HepG2 (cell line): ENCODE measurements around the gene OTOG.

Experiments used
- ARNT2 ChIP-seq: sonication (generic); formaldehyde crosslinking; IDR thresholded peaks from 2 replicates; pipeline ENCODE4 v1.8.0; 2022; ENCODE audit warnings: mild to moderate bottlenecking, low read depth, missing genetic modification reagents, moderate library complexity
- CTCF ChIP-seq: sonication (generic); formaldehyde crosslinking; IDR thresholded peaks from 2 replicates; pipeline ENCODE4 v1.5.0; 2020; ENCODE audit warnings: mild to moderate bottlenecking, missing genetic modification reagents, moderate library complexity
- GPN1 ChIP-seq: sonication (generic); formaldehyde crosslinking; IDR thresholded peaks from 2 replicates; pipeline ENCODE4 v1.5.1; 2020; ENCODE audit warnings: missing genetic modification reagents, borderline replicate concordance
- MYC ChIP-seq: sonication (generic); formaldehyde crosslinking; IDR thresholded peaks from 2 replicates; pipeline ENCODE4 v1.9.0; 2021; ENCODE audit warnings: missing genetic modification reagents, borderline replicate concordance
- NBN ChIP-seq: fragments of 450-650 bp; conservative IDR thresholded peaks from 2 replicates; pipeline ENCODE4 v1.6.1; 2017
- POLR2A ChIP-seq, 2 experiments: IDR thresholded peaks; 2 replicates each; pipeline ENCODE4 v1.6.1; 2011; ENCODE audit warnings: low read depth in 2 of 2, low read length in 2 of 2, mild to moderate bottlenecking in 1 of 2, moderate library complexity in 1 of 2; ENCODE audit not compliant: insufficient read depth in 1 of 2
- PRPF4 ChIP-seq: fragments of 200-400 bp; formaldehyde crosslinking; IDR thresholded peaks from 2 replicates; pipeline ENCODE4 v1.6.1; 2016; ENCODE audit warnings: low read length, low read depth; ENCODE audit not compliant: poor library complexity, severe bottlenecking
- SKIL ChIP-seq: sonication (generic); formaldehyde crosslinking; IDR thresholded peaks from 2 replicates; pipeline ENCODE4 v1.8.0; 2022; ENCODE audit warnings: missing genetic modification reagents, mild to moderate bottlenecking, moderate library complexity, borderline replicate concordance
- USF2 ChIP-seq, 2 experiments: sonication (generic) in 1 of 2; formaldehyde crosslinking in 1 of 2; IDR thresholded peaks; 2 replicates each; pipeline versions ENCODE4 v1.5.1 to v1.6.1; 2011 to 2020; ENCODE audit warnings: borderline replicate concordance in 1 of 2, low read depth in 1 of 2, low read length in 1 of 2, mild to moderate bottlenecking in 1 of 2, missing genetic modification reagents in 1 of 2, moderate library complexity in 1 of 2
- ZNF772 ChIP-seq: sonication (generic); formaldehyde crosslinking; IDR thresholded peaks from 2 replicates; pipeline ENCODE4 v1.5.0; 2020; ENCODE audit warnings: mild to moderate bottlenecking, missing genetic modification reagents

- no peak for TF ChIP-seq ZNF772 (CRISPR knock-in tag)
- TF ChIP-seq NBN = no peak
- no peak for TF ChIP-seq CTCF
- no peak for TF ChIP-seq SKIL (CRISPR knock-in tag)
- no peak for TF ChIP-seq GPN1 (CRISPR knock-in tag)
- no peak for TF ChIP-seq POLR2A (IDR thresholded peaks at IDR 0.05; ENCODE audit: insufficient read depth in 1 of 2, low read depth in 2 of 2, low read length in 2 of 2)
- no peak for TF ChIP-seq USF2 (IDR thresholded peaks at IDR 0.05; ENCODE audit: low read depth, low read length)
- TF ChIP-seq USF2 (CRISPR knock-in tag; IDR thresholded peaks at IDR 0.05; ENCODE audit: borderline replicate concordance) = no peak
- TF ChIP-seq ARNT2 (CRISPR knock-in tag) = no peak
- TF ChIP-seq MYC (CRISPR knock-in tag) = no peak
- TF ChIP-seq PRPF4 = no peak
Observed at GRCh38 chr11:17630936-17631335, 83.9 kb downstream of the OTOG start.
